RWPE1 (cell line): ENCODE measurements around the gene ISG20.

Source experiments
- CTCF ChIA-PET: fragments of 350-600 bp; sonication (Branson Sonifier 250); formaldehyde crosslinking; extraction: SDS; loops from one replicate; lab custom pipeline; 2021; lab: Yijun Ruan, JAX
- POLR2A ChIA-PET: fragments of 400-600 bp; formaldehyde crosslinking; extraction: SDS; loops from one replicate; lab custom pipeline; 2020; ENCODE audit warnings: antibody characterized with exemption; ENCODE audit not compliant: low non-redundant PET; lab: Yijun Ruan, JAX
- DNase-seq: peaks from one replicate; pipeline ENCODE4 v3.0.0; 2012; ENCODE audit warnings: low spot score
- H3K27ac ChIP-seq: fragments of 450-650 bp; 2 replicates; pipeline ENCODE4 v1.5.1; 2017
- TF ChIP-seq, protein P1 (sequence below): fragments of 450-650 bp; conservative IDR thresholded peaks from 2 replicates; pipeline ENCODE4 v1.5.1; 2017; ENCODE audit warnings: low read depth, mild to moderate bottlenecking

ISG20 gene

DNA sequence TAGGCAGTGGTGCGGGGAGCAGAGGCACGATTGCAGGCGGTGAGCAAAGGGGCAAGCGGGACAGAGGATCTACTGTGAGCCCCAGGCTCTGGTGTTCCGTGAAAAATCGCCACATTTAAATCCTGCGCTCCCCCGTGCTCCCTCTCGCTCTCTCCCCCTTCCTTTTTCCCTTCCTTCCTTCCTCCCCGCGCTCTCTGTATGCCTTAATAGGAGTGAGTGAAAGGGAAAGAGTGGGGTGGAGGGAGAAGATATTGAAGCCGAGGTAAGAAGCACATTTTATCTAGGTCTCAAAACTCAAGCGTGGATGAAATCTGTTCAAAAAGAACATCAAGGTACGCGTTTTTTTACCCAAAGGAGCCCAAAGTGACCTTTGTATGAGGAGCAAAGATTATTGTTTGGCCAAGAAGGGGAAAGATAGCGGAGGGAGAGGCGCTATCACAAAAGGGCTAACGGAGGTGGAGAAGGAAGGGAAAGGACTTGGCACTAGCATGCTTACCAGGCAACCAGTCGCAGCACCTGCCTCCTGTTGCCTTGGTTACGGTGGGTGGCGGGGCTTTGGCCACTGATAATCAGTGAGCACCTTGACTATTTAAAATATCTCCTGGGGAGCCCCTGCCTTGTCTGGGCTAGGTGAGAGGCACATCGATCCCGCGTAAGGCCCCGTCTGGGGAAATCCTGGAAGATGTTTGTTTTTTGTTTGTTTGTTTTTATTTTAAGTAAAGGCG is 32.6 kb upstream of the ISG20 start:
- no peak overlapping the region for H3K27ac ChIP-seq
- DNase-seq = no peak
- ChIA-PET CTCF (no interaction called here), POLR2A (no interaction called here)
- TF ChIP-seq, protein P1, sequence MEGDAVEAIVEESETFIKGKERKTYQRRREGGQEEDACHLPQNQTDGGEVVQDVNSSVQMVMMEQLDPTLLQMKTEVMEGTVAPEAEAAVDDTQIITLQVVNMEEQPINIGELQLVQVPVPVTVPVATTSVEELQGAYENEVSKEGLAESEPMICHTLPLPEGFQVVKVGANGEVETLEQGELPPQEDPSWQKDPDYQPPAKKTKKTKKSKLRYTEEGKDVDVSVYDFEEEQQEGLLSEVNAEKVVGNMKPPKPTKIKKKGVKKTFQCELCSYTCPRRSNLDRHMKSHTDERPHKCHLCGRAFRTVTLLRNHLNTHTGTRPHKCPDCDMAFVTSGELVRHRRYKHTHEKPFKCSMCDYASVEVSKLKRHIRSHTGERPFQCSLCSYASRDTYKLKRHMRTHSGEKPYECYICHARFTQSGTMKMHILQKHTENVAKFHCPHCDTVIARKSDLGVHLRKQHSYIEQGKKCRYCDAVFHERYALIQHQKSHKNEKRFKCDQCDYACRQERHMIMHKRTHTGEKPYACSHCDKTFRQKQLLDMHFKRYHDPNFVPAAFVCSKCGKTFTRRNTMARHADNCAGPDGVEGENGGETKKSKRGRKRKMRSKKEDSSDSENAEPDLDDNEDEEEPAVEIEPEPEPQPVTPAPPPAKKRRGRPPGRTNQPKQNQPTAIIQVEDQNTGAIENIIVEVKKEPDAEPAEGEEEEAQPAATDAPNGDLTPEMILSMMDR = no peak

DNA sequence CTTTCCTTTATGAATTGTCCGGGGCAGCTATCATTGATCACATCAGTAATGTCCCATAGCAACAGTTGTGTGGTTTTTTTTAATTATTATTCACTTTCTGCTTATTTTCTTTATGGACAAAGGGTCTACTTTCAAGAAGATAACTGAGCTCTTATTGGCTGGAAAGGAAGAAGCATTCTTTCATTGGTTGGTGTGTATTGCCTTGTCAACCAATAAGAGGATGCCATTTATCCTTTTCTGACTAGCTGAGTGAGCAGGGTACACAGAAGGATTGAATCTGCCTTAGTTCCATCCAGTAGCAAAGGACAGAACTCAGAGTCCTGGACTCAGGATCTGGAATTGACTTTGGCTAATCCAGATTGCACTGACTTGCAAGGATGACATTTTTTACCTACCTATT is 30.9 kb upstream of the ISG20 start:
- H3K27ac ChIP-seq = no peak overlapping the region
- ChIA-PET POLR2A (no interaction called here), CTCF (no interaction called here)
- no peak for DNase-seq
- TF ChIP-seq, protein P1 = no peak

DNA sequence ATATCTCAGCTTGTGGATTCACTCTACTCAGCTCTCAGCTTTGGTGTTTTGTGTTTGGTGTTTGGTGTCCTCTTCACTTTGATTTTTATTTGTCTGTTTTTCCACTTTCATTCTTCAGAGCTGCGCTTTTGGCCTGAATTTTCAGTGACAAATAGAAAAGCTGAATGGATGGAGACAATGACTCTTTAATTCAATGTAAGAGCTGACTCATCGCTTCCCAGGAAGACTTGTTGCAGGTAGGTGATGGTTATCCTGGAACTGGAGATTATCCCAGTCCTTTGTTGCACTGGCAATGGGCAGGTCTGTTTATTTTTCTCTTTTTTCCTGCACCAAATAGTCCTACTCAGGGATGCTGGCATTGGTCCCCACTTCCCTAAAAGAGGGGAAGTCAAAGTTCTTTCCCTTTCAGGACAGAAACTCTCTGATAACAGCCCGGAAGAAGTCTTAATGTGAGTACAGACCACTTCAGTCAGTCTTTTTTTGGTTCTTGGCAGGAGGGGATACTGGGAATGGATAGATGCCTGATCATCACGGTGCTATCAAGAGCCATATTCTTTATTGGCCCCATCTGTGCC is 30.1 kb upstream of the ISG20 start:
- no peak overlapping the region for H3K27ac ChIP-seq
- TF ChIP-seq, protein P1 = no peak
- ChIA-PET POLR2A (no interaction called here), CTCF (no interaction called here)
- DNase-seq = no peak

DNA sequence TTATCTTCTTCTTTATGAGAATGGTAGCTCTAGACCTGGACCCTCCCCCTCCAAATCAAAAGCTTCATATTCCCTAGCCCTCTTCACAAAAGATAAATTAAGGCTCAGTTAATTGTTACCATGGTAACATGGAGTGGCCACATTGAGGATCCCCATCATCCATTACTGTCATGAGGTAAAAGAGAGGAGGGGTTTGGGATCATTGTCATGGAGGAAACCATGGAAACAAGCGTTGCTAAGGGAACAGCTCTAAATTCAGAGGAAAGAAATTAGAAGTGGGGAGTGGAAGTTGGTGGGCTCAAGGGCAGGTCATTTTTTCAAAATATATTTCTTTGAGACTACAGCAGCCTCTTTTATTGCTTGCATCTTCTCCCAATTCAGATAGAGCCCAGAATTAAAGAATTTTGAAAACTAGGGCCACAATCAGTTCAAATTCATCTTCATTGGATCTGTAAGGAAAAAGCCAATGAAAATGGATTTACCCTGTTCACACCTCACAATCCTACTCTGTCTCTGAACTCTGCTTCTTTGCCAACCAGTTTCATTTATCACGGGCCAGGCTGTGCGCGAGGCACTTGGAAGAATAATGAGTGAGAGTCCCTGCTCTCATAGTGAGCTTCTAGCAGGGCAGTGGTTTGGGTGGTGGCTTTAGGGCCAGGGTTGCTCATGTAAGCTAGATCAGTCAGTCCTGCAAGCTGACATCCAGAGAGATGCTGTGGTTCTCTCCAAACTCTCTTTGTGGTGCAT is 29.3 kb upstream of the ISG20 start:
- POLR2A ChIA-PET = no interaction called here
- TF ChIP-seq, protein P1 = no peak
- no peak overlapping the region for H3K27ac ChIP-seq
- DNase-seq = no peak
- CTCF ChIA-PET = interaction anchor here (0.6 kb wide), 1 partner anchor 48 kb away, joined by 5 read pairs; no protein-coding TSS in a partner anchor

DNA sequence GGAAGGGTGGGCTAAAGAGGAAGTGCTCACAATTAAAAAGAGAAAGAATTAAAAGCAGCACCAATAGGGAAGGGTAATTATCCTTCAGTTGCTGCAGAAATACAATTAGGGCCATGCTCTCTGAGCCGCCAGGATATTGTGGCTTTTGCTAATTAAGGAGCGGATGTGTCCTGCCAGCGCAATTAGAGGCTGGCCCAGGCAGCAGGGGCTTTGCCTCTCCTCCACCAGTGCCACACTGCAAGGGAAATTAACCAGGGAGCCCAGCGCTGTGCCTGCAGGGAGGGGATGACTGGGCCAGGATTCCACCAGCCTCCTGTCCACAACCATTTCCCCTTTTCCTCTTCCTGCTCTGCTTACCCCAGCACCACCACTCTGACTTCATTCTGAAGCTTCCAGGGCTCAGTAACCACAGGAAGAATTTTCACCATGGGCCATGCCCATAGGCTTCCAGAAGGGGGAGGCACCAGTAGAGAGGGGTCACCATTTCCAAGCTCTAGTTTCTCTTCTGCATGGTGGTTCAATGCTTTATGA is 28.1 kb upstream of the ISG20 start:
- CTCF ChIA-PET = no interaction called here

More for the DNA sequence above, 28.1 kb upstream of the ISG20 start:
- POLR2A ChIA-PET = no interaction called here
- TF ChIP-seq, protein P1 = no peak
- DNase-seq = no peak
- no peak overlapping the region for H3K27ac ChIP-seq
